ENCODE data around the gene CLBA1.

Gene CLBA1

GRCh38 chr14:104998801-104999200 lies 13.2 kb downstream of the CLBA1 start:
- Histone ChIP-seq H3K27me3 (ENCODE audit: insufficient read depth, low read length, poor library complexity) (no peaks in the 10 kb centered on the region), H3K27ac (ENCODE audit: low read depth, low read length) (no peak overlapping the region), H3K36me3 (ENCODE audit: control insufficient read depth, insufficient read depth, low read length) (no peaks in the 10 kb centered on the region), H3K56ac (ENCODE audit: low read length) (no peak overlapping the region), H3K79me1 (ENCODE audit: low read length) (no peaks in the 10 kb centered on the region), H4K8ac (ENCODE audit: low read depth, low read length) (no peak overlapping the region), H2BK15ac (replicated peaks; ENCODE audit: low read depth) (no peak overlapping the region), H2AK5ac (ENCODE audit: low read length) (no peak overlapping the region), H3K4me3 (ENCODE audit: low read length) (no peak overlapping the region), H2BK5ac (ENCODE audit: low read length) (no peak overlapping the region), H3K9ac (ENCODE audit: low read length) (no peak overlapping the region), H3K23ac (ENCODE audit: low read length) (no peak overlapping the region), H2BK120ac (ENCODE audit: low read depth, low read length) (no peak overlapping the region), H4K5ac (ENCODE audit: low read length) (no peak overlapping the region), H3K4ac (ENCODE audit: low read depth, low read length) (no peak overlapping the region), H3K79me2 (ENCODE audit: control insufficient read depth, insufficient read depth, low read length) (no peaks in the 10 kb centered on the region), H3K4me2 (ENCODE audit: low read length) (no peak overlapping the region), H3K4me1 (ENCODE audit: control insufficient read depth, low read depth, low read length) (no peaks in the 10 kb centered on the region), H3K18ac (ENCODE audit: low read length) (no peak overlapping the region)
- no CpG with 5 or more reads among the region's 5 CpGs for WGBS (ENCODE audit: extremely low coverage, insufficient coverage, low lambda C conversion rate)
- DNase-seq, result no peak

DNA sequence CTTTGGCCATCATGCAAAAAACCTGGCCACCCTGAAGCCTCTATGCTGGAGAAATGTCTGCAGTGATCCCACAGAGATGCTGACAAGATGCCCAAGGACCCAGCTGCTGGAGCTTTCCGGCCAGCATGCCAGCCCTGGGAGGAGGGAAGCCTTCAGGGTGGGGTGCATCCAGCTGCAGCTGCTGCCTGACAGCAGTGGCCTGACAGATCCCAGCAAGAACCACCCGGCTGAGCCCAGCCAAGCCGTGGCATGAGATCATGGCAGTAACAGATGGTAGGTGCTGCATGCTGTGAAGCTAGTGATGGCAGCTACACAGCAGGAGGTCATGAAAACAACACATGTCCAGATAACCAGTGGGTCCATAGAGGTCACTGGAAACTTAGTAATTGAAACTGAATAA lies 13.8 kb downstream of the CLBA1 start:
- no peak overlapping the region for H4K8ac ChIP-seq (ENCODE audit: low read depth, low read length)
- no peak overlapping the region for H4K5ac ChIP-seq (ENCODE audit: low read length)
- no peak for DNase-seq
- WGBS (ENCODE audit: extremely low coverage, insufficient coverage, low lambda C conversion rate), result no CpG with 5 or more reads among the region's 3 CpGs
- H3K36me3 ChIP-seq (ENCODE audit: control insufficient read depth, insufficient read depth, low read length), result no peaks in the 10 kb centered on the region
- no peak overlapping the region for H2BK5ac ChIP-seq (ENCODE audit: low read length)
- H3K79me1 ChIP-seq (ENCODE audit: low read length), result no peaks in the 10 kb centered on the region
- H3K79me2 ChIP-seq (ENCODE audit: control insufficient read depth, insufficient read depth, low read length), result no peaks in the 10 kb centered on the region
- no peak overlapping the region for H3K4ac ChIP-seq (ENCODE audit: low read depth, low read length)
- H2AK5ac ChIP-seq (ENCODE audit: low read length), result no peak overlapping the region
- no peak overlapping the region for H3K56ac ChIP-seq (ENCODE audit: low read length)
- H3K4me2 ChIP-seq (ENCODE audit: low read length), result no peak overlapping the region
- H3K9ac ChIP-seq (ENCODE audit: low read length), result no peak overlapping the region
- H2BK15ac ChIP-seq (replicated peaks; ENCODE audit: low read depth), result no peak overlapping the region
- H3K23ac ChIP-seq (ENCODE audit: low read length), result no peak overlapping the region
- H3K18ac ChIP-seq (ENCODE audit: low read length), result no peak overlapping the region
- H3K4me1 ChIP-seq (ENCODE audit: control insufficient read depth, low read depth, low read length), result no peaks in the 10 kb centered on the region
- H2BK120ac ChIP-seq (ENCODE audit: low read depth, low read length), result no peak overlapping the region
- H3K27ac ChIP-seq (ENCODE audit: low read depth, low read length), result no peak overlapping the region
- no peak overlapping the region for H3K4me3 ChIP-seq (ENCODE audit: low read length)
- no peaks in the 10 kb centered on the region for H3K27me3 ChIP-seq (ENCODE audit: insufficient read depth, low read length, poor library complexity)

DNA sequence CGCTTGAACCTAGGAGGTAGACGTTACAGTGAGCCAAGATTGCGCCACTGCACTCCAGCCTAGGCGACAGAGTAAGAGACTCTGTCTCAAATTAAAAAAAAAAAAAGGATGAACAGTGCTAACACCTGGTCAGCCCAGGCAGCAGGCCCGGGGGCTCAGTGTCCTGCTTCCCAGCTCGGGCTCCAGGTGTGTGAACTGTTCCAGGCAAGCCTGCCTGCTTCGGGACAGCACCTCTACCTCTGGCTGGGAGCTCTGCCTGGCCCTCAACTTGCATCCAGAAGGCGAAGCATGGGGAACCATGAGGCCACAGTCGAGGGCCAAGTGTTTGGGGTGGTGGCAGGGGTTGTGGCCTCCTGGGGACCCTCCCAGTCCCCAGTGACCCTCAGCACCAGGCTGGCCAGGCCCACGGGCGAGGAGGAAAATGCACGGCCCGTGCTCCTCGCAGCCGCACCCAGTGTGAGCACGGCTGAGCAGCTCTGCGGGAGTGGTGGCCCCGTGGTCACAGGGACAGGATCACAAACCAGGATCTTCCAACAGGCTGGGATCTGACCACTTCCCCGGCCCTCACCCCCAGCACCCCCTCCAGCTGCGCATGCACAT lies 19.8 kb downstream of the CLBA1 start:
- peaks cover 12% of the 10 kb centered on the region for H3K79me1 ChIP-seq (ENCODE audit: low read length)
- H2BK120ac ChIP-seq (ENCODE audit: low read depth, low read length), result no peak overlapping the region

DNA sequence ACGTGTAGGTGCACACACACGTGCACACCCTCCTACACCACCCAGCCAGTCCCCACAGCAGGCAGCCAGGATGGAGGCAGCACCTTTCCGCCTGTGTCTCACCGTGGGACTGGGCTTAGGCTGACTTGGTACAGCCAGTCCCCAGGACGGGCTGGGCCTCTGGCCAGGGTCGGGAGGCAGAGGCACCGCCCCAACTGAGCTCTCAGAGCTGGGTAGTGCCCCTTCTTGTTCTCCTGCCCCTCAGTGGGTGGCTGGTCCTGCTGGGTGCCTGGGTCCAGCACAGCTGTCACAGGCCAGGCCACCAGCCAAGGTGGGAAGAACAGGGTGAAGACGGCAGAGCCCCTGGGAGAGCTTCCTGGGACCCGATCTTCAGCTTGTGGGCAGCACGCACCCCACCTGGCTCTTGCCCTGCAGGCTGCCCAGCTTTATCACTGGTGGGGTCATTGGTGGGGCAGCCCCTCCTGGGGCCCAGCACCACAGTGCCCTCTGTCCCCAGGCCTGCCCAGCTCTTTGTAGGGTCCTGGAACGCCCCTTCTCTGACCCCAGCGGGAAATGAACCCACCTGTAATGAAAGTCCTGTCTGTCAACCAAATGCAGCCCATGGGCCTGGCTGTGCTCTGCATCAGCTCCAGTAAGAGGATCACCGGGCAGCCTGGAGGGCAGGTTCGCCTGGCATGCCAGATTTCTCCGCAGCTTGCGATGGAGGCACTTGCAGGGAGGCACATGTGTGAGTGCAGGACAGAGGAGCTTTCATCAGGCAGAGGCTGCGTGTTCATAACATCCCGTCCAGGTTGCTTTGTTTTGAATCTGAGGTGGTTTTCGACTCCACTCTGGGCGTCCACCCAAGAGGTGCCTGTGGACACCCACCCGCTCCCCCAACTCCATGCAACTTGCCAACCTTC lies 20.6 kb downstream of the CLBA1 start:
- H3K56ac ChIP-seq (ENCODE audit: low read length), result no peak overlapping the region
- H2AK5ac ChIP-seq (ENCODE audit: low read length), result no peak overlapping the region
- no peaks in the 10 kb centered on the region for H3K4me1 ChIP-seq (ENCODE audit: control insufficient read depth, low read depth, low read length)
- peaks cover 18% of the 10 kb centered on the region for H3K36me3 ChIP-seq (ENCODE audit: control insufficient read depth, insufficient read depth, low read length)
- no peaks in the 10 kb centered on the region for H3K27me3 ChIP-seq (ENCODE audit: insufficient read depth, low read length, poor library complexity)
- H3K18ac ChIP-seq (ENCODE audit: low read length), result no peak overlapping the region
- H3K4ac ChIP-seq (ENCODE audit: low read depth, low read length), result no peak overlapping the region
- H3K4me3 ChIP-seq (ENCODE audit: low read length), result no peak overlapping the region
- no peak overlapping the region for H3K23ac ChIP-seq (ENCODE audit: low read length)
- H3K4me2 ChIP-seq (ENCODE audit: low read length), result no peak overlapping the region
- no peak overlapping the region for H3K27ac ChIP-seq (ENCODE audit: low read depth, low read length)
- no peak overlapping the region for H4K8ac ChIP-seq (ENCODE audit: low read depth, low read length)
- no peak overlapping the region for H4K5ac ChIP-seq (ENCODE audit: low read length)
- H2BK15ac ChIP-seq (replicated peaks; ENCODE audit: low read depth), result no peak overlapping the region
- H3K9ac ChIP-seq (ENCODE audit: low read length), result no peak overlapping the region
- no peak overlapping the region for H2BK5ac ChIP-seq (ENCODE audit: low read length)
- DNase-seq, result no peak
- peaks cover 12% of the 10 kb centered on the region for H3K79me1 ChIP-seq (ENCODE audit: low read length)
- H3K79me2 ChIP-seq (ENCODE audit: control insufficient read depth, insufficient read depth, low read length), result peaks cover 9% of the 10 kb centered on the region
- WGBS (ENCODE audit: extremely low coverage, insufficient coverage, low lambda C conversion rate), result no CpG with 5 or more reads among the region's 21 CpGs
- H2BK120ac ChIP-seq (ENCODE audit: low read depth, low read length), result no peak overlapping the region

More for the DNA sequence above, 19.8 kb downstream of the CLBA1 start:
- no peak overlapping the region for H3K9ac ChIP-seq (ENCODE audit: low read length)
- no peak overlapping the region for H2BK15ac ChIP-seq (replicated peaks; ENCODE audit: low read depth)
- no peak overlapping the region for H3K4me3 ChIP-seq (ENCODE audit: low read length)
- no peaks in the 10 kb centered on the region for H3K4me1 ChIP-seq (ENCODE audit: control insufficient read depth, low read depth, low read length)
- no peak overlapping the region for H3K56ac ChIP-seq (ENCODE audit: low read length)
- H4K5ac ChIP-seq (ENCODE audit: low read length), result no peak overlapping the region
- H3K27me3 ChIP-seq (ENCODE audit: insufficient read depth, low read length, poor library complexity), result no peaks in the 10 kb centered on the region
- H4K8ac ChIP-seq (ENCODE audit: low read depth, low read length), result no peak overlapping the region
- peaks cover 15% of the 10 kb centered on the region for H3K36me3 ChIP-seq (ENCODE audit: control insufficient read depth, insufficient read depth, low read length)
- no peak overlapping the region for H3K23ac ChIP-seq (ENCODE audit: low read length)
- peaks cover 4% of the 10 kb centered on the region for H3K79me2 ChIP-seq (ENCODE audit: control insufficient read depth, insufficient read depth, low read length)
- WGBS (ENCODE audit: extremely low coverage, insufficient coverage, low lambda C conversion rate), result no CpG with 5 or more reads among the region's 20 CpGs
- no peak overlapping the region for H3K18ac ChIP-seq (ENCODE audit: low read length)
- H3K27ac ChIP-seq (ENCODE audit: low read depth, low read length), result no peak overlapping the region
- no peak overlapping the region for H2AK5ac ChIP-seq (ENCODE audit: low read length)
- H3K4ac ChIP-seq (ENCODE audit: low read depth, low read length), result no peak overlapping the region
- DNase-seq, result no peak
- no peak overlapping the region for H2BK5ac ChIP-seq (ENCODE audit: low read length)
- H3K4me2 ChIP-seq (ENCODE audit: low read length), result no peak overlapping the region

DNA sequence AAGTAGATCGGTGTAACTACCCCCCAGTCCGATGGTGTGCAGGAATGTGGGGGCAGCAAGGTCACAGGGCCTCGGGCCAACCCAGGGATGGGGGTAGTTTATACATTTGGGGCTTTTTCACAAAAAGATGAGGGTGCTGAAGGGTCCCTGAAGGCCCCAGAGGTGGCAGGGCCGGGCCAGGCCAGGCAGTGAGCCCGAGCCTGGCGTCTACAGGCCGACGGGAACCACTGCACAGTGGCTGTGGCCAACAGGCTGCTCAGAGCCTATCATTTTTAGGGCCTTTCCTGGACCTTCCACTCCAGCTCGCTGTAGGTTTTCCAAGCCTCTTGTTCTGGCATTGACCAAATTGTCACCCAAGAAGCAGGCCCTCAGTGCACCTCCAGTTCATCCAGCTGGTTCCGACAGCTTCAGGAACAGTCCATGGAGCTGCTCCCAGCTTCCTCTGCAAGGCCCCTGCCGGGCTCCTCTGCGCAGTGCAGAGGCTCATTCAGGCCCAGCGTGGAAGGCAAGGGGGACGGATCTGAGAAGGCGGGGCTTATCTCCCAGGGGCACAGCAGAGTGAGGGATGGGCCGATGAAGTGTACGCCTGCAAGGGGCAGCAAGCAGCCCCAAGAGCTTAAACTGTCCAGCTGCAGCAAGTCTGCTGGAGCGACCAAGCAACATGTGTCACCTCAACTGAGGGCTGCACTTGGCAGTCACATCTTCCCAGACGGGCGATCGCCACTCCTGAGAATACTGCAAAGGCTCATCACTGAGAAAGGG lies 21.4 kb downstream of the CLBA1 start:
- no peak overlapping the region for H4K5ac ChIP-seq (ENCODE audit: low read length)
- no peaks in the 10 kb centered on the region for H3K4me1 ChIP-seq (ENCODE audit: control insufficient read depth, low read depth, low read length)
- peaks cover 21% of the 10 kb centered on the region for H3K36me3 ChIP-seq (ENCODE audit: control insufficient read depth, insufficient read depth, low read length)
- no peak overlapping the region for H2AK5ac ChIP-seq (ENCODE audit: low read length)
- no peak overlapping the region for H3K18ac ChIP-seq (ENCODE audit: low read length)
- no peak overlapping the region for H2BK120ac ChIP-seq (ENCODE audit: low read depth, low read length)
- H3K4me3 ChIP-seq (ENCODE audit: low read length), result no peak overlapping the region
- H4K8ac ChIP-seq (ENCODE audit: low read depth, low read length), result no peak overlapping the region
- no peak overlapping the region for H3K23ac ChIP-seq (ENCODE audit: low read length)
- peaks cover 16% of the 10 kb centered on the region for H3K79me2 ChIP-seq (ENCODE audit: control insufficient read depth, insufficient read depth, low read length)
- no peak overlapping the region for H3K9ac ChIP-seq (ENCODE audit: low read length)
- no peak overlapping the region for H3K4ac ChIP-seq (ENCODE audit: low read depth, low read length)
- H3K27me3 ChIP-seq (ENCODE audit: insufficient read depth, low read length, poor library complexity), result no peaks in the 10 kb centered on the region
- H3K27ac ChIP-seq (ENCODE audit: low read depth, low read length), result no peak overlapping the region
- H3K56ac ChIP-seq (ENCODE audit: low read length), result no peak overlapping the region
- no peak overlapping the region for H3K4me2 ChIP-seq (ENCODE audit: low read length)
- peaks cover 17% of the 10 kb centered on the region for H3K79me1 ChIP-seq (ENCODE audit: low read length)
- no peak overlapping the region for H2BK5ac ChIP-seq (ENCODE audit: low read length)
- no peak for DNase-seq
- H2BK15ac ChIP-seq (replicated peaks; ENCODE audit: low read depth), result no peak overlapping the region
- WGBS (ENCODE audit: extremely low coverage, insufficient coverage, low lambda C conversion rate), result no CpG with 5 or more reads among the region's 21 CpGs
